Measurements from ENCODE around the gene E2F4. TPM values are rescaled to one million over a fixed set of nuclear protein-coding genes. Genes with fewer than 3 reads are reported as not detected.

The E2F4 gene
- total and polyA plus RNA-seq, 2 of the 13 experiments (the other 11 are each of a cell fraction or from before 2014, with no cell fraction given): 84.8 to 91.2 TPM

- TF ChIP-seq, protein P1, sequence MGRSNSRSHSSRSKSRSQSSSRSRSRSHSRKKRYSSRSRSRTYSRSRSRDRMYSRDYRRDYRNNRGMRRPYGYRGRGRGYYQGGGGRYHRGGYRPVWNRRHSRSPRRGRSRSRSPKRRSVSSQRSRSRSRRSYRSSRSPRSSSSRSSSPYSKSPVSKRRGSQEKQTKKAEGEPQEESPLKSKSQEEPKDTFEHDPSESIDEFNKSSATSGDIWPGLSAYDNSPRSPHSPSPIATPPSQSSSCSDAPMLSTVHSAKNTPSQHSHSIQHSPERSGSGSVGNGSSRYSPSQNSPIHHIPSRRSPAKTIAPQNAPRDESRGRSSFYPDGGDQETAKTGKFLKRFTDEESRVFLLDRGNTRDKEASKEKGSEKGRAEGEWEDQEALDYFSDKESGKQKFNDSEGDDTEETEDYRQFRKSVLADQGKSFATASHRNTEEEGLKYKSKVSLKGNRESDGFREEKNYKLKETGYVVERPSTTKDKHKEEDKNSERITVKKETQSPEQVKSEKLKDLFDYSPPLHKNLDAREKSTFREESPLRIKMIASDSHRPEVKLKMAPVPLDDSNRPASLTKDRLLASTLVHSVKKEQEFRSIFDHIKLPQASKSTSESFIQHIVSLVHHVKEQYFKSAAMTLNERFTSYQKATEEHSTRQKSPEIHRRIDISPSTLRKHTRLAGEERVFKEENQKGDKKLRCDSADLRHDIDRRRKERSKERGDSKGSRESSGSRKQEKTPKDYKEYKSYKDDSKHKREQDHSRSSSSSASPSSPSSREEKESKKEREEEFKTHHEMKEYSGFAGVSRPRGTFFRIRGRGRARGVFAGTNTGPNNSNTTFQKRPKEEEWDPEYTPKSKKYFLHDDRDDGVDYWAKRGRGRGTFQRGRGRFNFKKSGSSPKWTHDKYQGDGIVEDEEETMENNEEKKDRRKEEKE (IDR thresholded peaks at IDR 0.05): no peak
- TF ChIP-seq ASH2L (IDR thresholded peaks at IDR 0.05; ENCODE audit: insufficient read length, low read depth, low read length) (peak; percentile 52), ZNF724P (CRISPR knock-in tag; IDR thresholded peaks at IDR 0.05; ENCODE audit: borderline replicate concordance) (no peak), SNAI1 (CRISPR knock-in tag; IDR thresholded peaks at IDR 0.05; ENCODE audit: borderline replicate concordance) (0 out of 2 replicates have a peak, but pooled peaks have one; percentile 5), MNT (IDR thresholded peaks at IDR 0.05) (no peak), ZNF343 (CRISPR knock-in tag; IDR thresholded peaks at IDR 0.05) (no peak; the same call in none of the 2 replicates), EED (CRISPR knock-in tag; IDR thresholded peaks at IDR 0.05) (no peak; the same call in none of the 2 replicates), KMT2A (CRISPR knock-in tag; IDR thresholded peaks at IDR 0.05) (peak; percentile 39), CC2D1A (CRISPR knock-in tag; IDR thresholded peaks at IDR 0.05) (no peak), YEATS2 (CRISPR knock-in tag; IDR thresholded peaks at IDR 0.05; ENCODE audit: borderline replicate concordance) (peak; percentile 61), PTBP1 (IDR thresholded peaks at IDR 0.05; ENCODE audit: low read depth, low read length, poor library complexity, severe bottlenecking) (no peak), ZNF816 (CRISPR knock-in tag; IDR thresholded peaks at IDR 0.05; ENCODE audit: borderline replicate concordance) (peak; percentile 88; the same call in 1 of the 2 replicates), POLR2G (IDR thresholded peaks at IDR 0.05; ENCODE audit: low read depth, low read length) (peak; percentile 73), ZNF234 (CRISPR knock-in tag; conservative IDR thresholded peaks at IDR 0.05) (no peak; the same call in 1 of the 2 replicates), SP140L (CRISPR knock-in tag; IDR thresholded peaks at IDR 0.05; ENCODE audit: borderline replicate concordance) (no peak; the same call in 1 of the 2 replicates), TOPORS (CRISPR knock-in tag; IDR thresholded peaks at IDR 0.05) (peak; percentile 86)
- TF ChIP-seq, protein P2, sequence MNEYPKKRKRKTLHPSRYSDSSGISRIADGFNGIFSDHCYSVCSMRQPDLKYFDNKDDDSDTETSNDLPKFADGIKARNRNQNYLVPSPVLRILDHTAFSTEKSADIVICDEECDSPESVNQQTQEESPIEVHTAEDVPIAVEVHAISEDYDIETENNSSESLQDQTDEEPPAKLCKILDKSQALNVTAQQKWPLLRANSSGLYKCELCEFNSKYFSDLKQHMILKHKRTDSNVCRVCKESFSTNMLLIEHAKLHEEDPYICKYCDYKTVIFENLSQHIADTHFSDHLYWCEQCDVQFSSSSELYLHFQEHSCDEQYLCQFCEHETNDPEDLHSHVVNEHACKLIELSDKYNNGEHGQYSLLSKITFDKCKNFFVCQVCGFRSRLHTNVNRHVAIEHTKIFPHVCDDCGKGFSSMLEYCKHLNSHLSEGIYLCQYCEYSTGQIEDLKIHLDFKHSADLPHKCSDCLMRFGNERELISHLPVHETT (CRISPR knock-in tag; conservative IDR thresholded peaks at IDR 0.05): peak; percentile 79
- TF ChIP-seq, protein P3, sequence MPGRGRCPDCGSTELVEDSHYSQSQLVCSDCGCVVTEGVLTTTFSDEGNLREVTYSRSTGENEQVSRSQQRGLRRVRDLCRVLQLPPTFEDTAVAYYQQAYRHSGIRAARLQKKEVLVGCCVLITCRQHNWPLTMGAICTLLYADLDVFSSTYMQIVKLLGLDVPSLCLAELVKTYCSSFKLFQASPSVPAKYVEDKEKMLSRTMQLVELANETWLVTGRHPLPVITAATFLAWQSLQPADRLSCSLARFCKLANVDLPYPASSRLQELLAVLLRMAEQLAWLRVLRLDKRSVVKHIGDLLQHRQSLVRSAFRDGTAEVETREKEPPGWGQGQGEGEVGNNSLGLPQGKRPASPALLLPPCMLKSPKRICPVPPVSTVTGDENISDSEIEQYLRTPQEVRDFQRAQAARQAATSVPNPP (CRISPR knock-in tag; IDR thresholded peaks at IDR 0.05): peak; percentile 88; the same call in 1 of the 2 replicates
Observed at GRCh38 chr16:67247192-67248072, 55.5 kb downstream of the E2F4 start, which contains the start of gene FHOD1 (continued).
